ENCODE data around the gene GTPBP6. TPM values are rescaled to one million over a fixed set of nuclear protein-coding genes. Genes with fewer than 3 reads are reported as not detected.

Gene GTPBP6, protein sequence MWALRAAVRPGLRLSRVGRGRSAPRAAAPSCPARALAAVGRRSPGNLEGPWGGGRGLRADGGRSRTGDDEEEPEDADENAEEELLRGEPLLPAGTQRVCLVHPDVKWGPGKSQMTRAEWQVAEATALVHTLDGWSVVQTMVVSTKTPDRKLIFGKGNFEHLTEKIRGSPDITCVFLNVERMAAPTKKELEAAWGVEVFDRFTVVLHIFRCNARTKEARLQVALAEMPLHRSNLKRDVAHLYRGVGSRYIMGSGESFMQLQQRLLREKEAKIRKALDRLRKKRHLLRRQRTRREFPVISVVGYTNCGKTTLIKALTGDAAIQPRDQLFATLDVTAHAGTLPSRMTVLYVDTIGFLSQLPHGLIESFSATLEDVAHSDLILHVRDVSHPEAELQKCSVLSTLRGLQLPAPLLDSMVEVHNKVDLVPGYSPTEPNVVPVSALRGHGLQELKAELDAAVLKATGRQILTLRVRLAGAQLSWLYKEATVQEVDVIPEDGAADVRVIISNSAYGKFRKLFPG
- total RNA-seq (2014; rRNA removed; shearing (Covaris generic)): 62.6 and 67.0 TPM in 2 replicates

DNA sequence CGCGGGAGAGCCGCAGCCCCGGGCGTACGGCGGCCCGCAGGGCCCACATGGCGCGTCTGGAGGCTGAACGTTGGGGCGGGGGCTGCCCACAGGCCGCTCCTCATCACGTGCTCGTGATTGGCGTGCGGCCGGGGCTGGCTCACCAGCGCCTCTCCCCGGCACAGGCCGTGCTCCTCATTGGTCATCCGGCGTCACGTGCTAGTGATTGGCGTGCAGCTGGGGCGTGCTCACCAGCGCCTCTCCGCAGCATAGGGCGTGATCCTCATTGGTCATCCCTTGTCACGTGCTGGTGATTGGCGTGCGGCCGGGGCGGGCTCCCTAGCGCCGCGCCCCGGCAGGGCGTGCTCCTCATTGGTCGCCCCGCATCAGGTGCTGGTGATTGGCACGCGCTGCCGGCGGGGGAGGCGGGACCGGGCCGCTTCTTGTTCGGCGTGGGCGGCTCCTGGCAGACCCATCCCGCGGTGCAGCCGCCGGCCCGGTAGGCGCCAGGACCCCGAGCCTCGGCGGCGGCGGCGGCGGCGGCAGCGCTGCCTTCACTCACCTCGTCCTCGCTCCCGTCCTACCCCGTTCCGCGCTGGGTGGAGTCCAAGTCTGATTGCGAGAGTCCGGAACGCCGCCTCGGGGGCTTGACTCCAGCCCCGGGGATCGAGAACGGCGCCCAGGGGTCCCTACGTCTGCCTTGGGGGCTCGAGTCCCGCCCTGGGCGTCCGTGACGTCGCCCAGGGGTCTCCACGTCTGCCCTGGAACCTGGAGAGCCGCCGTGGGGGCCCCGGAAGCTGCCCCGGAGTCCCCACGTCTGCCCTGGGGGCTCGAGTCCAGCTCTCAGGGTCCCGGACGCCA lies at the start of gene GTPBP6:
Gene GTPBP6 (minus strand): TSS at position 58 of the 840 bp plus-strand sequence. CDS start 9 bp downstream, at position 49.
- DNase-seq (ENCODE audit: low spot score): peak; percentile 100

DNA sequence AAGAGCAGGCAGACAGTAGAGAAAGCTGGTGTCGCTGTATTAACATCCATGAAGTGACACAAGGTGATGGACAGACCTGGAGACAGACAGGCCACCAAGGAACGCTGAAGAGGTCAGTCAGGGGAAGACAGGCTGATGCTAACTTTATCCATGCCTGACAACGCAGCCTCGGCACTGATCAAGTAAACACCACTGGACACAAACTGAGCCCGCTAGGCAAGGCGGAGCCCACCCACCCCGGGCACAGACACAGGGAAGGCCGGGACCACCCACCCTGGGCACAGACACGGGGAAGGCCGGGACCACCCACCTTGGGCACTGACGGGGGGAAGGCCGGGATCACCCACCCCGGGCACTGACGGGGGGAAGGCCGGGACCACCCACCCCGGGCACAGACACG lies 49.3 kb upstream of the GTPBP6 start:
- no peak for DNase-seq (ENCODE audit: low spot score)

DNA sequence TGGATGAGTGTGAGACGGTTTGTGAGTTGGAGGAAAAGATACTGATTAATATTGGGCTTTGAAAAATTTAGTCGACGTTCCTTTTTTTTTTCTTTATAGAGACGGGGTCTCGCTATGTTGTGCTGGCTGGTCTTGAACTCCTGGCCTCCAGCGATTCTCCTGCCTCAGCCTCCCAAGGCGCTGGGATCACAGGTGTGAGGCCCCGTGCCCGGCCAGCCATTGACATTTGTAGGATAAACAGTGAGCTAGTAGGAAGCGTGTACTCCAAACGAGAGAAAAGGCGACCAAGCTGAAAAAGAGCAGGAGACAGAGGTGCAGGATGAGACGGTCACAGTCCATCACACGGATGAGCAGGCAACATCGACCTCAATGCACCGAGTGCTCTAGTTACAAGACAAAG lies 48.8 kb upstream of the GTPBP6 start:
- DNase-seq (ENCODE audit: low spot score): no peak

DNA sequence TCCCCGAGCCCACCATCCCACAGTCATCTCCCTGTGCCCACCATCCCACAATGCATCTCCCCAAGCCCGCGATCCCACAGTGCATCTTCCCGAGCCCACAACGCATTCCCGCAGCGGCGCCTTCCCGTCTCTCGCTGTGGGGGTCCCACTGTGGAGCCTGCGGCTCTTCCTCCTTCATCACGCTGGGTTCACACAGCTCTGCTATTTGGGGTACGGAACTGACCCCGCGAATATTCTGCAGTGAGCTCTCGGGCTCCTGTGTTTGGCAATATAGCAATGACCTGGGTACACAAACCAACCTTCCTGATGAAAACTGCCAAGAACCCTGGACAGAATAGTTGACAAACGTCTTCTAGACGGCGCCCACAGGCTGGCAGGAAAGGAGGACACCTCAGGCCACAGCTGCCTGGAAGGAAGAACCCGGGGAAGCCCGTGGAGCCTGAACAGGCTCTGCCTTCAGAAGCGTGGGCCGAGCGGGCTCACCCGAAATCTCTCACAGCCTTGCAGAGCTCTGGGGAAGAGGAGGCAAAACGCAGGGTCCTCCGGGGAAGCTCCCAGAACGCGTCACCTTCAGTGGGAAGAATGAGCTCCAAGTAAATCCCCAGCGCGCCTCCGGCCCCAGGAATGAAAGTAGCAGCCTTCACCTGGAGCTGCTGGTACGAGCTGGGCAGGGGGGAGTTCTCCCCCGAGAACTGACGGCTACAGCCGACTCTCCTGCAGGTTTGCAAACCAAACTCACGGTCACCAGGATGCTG lies 45.2 kb upstream of the GTPBP6 start:
- DNase-seq (ENCODE audit: low spot score): no peak

GRCh38 chrX:362937-363620 lies 44.5 kb upstream of the GTPBP6 start:
- DNase-seq (ENCODE audit: low spot score): no peak

DNA sequence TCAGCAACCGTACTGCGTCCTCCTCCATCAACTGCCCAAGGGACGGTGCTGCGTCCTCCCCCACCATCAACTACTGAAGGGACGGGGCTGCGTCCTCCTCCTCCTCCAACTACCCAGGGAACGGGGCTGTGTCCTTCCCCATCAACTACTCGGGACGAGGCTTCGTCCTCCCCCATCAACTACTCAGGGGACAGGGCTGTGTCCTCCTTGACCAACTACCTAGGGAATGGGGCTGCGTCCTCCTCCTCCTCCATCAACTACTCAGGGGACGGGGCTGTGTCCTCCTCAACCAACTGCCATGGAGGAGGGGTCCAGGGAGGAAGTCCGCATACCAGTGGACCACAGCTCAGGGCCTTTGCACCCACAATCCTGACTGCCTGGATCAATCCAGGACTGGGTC lies 43.8 kb upstream of the GTPBP6 start:
- DNase-seq (ENCODE audit: low spot score): no peak

GRCh38 chrX:361231-362145 lies 42.9 kb upstream of the GTPBP6 start:
- DNase-seq (ENCODE audit: low spot score): no peak

GRCh38 chrX:360496-361150 lies 42.0 kb upstream of the GTPBP6 start:
- no peak for DNase-seq (ENCODE audit: low spot score)

DNA sequence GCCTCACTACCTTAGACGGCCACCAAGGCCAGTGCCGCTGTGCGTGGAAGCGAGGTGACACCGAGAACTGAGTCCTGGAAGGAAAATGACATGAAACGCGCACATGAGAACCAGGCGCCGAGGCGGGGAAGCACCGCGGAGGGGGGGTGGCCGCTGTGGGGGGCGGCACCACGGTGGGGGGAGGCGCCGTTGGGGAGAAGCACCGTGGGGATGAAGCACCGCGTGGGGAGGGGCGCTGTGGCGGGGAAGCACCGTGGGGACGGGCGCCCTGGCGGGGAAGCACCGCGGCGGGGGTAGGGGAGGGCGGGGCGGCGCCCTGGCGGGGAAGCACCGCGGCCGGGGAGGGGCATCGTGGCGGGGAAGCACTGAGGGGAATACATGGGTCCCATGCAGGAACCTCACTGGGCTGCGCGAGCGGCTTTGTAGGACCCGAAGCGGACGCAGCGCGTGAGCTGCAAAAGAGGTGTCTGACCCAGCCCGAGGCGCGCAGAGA lies 40.1 kb upstream of the GTPBP6 start:
- no peak for DNase-seq (ENCODE audit: low spot score)

DNA sequence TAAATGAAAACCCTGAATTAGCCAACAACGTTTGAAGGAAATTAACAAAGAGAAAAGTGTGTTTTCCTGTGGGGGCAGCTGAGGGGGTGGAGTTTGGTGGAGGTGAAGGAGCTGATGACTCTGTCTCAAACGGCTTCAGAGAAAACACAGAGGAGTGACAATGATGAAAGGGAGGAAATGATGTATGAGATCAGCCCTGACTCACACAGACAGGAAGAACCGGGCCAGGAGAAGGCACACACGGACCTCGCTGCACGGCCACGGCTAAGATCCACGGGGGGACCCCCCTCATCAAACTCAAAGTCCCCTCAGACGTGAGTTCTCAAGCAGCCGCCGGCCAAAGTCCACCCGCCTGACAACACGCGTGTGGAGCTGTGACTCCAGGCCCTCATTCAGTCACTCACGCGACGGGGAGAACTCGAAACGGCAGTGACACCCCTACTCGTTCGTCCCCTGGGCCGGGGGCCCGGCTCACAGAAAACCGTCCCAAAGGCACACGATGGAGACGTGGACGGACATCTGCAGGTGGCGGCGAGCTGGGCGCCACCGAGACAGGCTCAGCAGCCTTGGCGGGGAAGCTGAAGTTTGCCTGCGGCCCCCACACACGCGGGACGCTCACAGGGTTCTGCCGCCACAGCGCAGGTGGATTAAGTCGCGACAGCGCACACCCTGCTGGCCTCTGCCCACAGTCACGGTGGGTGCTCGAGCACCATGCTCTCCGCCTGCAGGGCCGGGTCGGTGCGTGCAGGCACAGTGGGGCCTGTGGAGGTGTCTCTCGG lies 39.3 kb upstream of the GTPBP6 start:
- DNase-seq (ENCODE audit: low spot score): peak; percentile 91

DNA sequence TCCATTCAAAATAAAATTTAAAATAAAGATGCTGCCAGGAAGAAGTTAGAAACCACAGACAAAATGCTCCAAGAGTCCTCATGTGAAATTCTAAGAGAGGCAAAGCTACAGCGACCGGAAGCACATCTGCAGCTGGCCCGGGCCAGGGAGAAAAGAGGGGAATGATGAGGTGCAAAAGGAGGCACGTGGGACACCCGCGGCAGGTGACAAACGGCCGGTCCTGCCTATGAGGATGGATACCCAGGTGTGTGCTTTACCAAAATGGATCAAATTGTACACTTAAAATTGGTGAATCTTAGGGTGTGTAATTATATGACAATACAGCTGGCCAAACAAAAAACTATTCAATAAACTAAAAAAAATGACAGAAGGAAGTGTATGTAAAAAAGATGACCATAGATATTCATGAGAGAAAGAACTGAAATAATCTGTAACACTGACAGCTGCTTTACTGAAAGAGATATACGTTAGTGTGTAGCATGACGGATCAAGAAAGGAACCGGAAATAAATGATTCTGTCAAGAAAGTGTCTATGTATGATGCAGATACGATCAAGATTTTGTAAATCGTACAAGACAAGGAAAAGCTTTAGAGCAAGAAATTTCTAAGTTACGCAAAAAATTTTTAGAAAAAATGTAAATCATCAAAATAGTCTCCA lies 38.6 kb upstream of the GTPBP6 start:
- DNase-seq (ENCODE audit: low spot score): no peak

DNA sequence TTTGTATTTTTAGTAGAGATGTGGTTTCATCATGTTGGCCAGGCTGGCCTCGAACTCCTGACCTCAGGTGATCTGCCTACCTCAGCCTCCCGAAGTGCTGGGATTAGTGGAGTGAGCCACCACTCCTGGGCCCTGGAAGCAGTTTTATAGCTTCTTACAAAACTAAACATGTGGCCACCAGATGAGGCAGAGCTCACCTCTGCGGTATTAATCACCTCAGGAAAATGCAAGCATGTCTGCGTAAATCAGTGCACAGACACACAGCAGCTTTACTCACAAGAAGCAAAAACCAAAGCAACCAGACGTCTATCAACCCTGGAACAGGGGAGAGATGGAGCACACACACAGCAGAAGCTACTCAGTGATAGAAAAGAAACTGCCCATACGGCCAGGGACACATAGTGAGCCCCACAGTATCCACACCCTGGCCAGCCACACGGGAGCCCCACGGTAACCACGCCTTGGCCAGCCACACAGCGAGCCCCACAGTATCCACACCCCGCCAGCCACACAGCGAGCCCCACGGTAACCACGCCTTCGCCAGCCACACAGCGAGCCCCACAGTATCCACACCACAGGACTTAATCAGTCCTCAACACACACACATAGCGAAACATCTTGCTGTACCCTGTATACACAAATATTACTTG lies 37.9 kb upstream of the GTPBP6 start:
- peak; percentile 91 for DNase-seq (ENCODE audit: low spot score)

- no peak for DNase-seq (ENCODE audit: low spot score)
Measured at GRCh38 chrX:355329-356050, 36.9 kb upstream of the GTPBP6 start.

DNA sequence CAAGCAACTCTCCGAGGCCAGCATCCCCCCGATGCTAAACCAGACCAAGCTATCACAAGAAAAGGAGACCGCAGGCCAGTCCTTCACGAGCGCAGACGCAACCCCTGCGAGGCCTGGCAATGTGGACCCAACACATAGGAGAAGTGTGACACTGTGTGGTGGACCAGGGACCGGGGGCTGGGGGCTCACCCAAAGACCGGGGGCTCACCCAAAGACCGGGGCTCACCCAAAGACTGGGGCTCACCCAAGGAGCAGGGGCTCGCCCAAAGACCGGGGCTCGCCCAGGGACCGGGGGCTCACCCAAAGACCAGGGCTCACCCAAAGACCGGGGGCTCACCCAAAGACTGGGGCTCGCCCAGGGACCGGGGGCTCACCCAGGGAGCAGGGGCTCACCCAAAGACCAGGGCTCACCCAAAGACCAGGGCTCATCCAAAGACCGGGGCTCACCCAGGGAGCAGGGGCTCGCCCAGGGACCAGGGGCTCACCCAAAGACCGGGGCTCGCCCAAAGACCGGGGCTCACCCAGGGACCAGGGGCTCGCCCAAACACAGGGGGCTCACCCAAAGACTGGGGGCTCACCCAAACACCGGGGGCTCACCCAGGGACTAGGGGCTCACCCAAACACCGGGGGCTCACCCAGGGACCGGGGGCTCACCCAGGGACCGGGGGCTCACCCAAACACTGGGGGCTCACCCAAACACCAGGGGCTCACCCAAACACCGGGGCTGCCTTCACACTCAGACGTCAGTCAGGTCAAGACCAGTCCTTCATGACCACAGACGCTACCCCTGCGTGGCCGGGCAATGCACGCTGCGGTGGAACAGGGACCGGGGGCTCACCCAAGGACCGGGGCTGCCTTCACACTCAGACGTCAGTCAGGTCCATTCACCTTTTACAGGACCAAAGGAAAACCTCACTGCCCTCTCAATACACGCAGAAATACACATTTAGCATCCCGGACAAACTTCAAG lies 35.3 kb upstream of the GTPBP6 start:
- no peak for DNase-seq (ENCODE audit: low spot score)

DNA sequence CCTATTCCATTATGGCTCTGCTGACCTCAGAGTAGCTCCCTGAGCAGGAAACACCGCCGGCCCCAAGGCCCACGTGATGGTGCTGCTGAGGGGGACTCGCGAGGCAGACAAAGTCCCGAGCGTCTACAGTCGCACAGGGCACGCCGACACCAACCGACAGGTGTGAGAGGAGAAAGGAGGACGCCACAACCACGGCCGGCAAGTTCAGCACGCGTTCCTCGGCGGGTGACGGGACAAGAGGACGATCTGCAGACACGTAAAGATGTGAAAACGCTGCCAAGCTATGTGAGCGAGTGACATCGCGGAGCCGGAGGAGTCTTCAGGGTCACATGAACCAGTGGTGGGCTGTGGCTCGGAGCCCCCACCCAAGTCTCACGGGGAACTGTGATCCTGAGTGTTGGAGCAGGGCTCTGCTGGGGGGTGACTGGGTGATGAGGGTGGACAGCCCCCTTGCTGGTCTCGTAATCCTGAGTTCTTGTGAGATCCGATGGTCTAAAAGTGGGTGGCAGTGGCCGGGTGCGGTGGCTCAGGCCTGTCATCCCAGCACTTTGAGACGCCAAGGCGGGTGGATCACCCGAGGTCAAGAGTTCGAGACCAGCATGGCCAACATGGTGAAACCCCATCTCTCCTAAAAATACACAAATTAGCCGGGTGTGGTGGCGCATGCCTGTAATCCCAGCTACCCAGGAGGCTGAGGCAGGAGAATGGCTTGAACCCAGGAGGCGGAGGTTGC lies 34.2 kb upstream of the GTPBP6 start:
- no peak for DNase-seq (ENCODE audit: low spot score)
